GM19468 (cell line): ENCODE data around the gene HIPK2.

Experiments used
- ATAC-seq: cut with Tn5 transposase; IDR thresholded peaks from one replicate; pipeline ENCODE4 v1.9.1; 2021; ENCODE audit warnings: mild to moderate bottlenecking, moderate library complexity, moderate number of reproducible peaks; ENCODE audit not compliant: unreplicated experiment; ENCODE audit errors: extremely low read depth

The HIPK2 gene

GRCh38 chr7:139718859-139719258, 58.9 kb downstream of the HIPK2 start:
- ATAC-seq: no peak

DNA sequence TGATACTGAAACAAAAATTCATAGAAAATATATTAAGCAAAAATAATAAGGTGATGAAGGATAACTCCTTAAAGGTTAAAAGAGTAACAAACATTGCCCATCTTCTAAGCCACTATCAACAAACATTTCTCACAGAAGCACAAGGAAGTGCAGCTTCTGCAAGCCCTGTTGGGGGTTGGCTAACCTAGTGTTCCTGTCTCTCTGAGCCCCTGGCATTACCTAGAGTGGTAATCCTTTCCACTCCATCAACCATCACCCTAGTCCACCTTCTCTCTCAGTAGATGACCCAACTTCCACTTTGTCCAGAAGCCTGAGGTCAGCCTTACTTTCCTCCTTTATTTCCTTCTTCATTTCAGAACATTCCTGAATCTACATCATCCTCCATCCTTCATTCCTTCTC, 59.7 kb downstream of the HIPK2 start:
- no peak for ATAC-seq

- no peak for ATAC-seq
Observed at GRCh38 chr7:139716156-139716942, 61.4 kb downstream of the HIPK2 start.

GRCh38 chr7:139715194-139715815, 62.5 kb downstream of the HIPK2 start:
- ATAC-seq: no peak

DNA sequence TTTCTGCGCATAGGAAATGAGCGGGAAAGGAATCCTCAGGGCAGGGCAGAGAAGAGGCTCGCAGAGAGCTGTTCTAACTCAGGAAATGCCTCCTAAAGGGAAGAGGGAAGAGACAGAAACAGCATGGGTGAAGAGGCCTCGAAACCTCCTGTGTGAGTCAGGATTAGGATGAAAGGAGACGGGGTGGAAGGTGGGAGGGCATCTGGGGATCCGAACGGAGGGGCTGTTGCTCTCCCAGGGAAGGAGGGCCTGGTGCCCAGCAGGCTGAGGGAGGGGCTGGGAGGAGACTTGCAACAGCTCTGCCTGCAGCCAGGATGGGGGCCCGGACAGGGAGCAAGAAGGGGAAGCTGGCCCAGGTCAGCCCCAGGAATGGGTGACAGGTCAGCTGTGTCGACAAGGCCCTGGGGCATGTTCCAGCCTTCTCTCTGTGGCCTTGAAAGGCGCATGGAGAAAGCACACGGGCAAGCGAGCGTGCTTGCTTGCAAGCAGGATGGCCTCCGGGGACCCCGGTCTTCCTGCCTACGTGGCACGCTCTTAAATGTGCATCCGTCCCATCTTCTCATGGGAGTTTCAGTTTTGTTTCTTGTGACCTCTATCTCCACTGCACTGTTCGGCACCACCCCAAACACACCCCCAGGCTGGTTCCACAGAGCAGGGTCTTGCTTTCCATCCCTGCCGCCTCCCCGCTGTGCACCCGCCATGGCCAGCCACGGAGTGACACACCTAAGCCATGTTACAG, 63.5 kb downstream of the HIPK2 start:
- ATAC-seq: peak; percentile 90

DNA sequence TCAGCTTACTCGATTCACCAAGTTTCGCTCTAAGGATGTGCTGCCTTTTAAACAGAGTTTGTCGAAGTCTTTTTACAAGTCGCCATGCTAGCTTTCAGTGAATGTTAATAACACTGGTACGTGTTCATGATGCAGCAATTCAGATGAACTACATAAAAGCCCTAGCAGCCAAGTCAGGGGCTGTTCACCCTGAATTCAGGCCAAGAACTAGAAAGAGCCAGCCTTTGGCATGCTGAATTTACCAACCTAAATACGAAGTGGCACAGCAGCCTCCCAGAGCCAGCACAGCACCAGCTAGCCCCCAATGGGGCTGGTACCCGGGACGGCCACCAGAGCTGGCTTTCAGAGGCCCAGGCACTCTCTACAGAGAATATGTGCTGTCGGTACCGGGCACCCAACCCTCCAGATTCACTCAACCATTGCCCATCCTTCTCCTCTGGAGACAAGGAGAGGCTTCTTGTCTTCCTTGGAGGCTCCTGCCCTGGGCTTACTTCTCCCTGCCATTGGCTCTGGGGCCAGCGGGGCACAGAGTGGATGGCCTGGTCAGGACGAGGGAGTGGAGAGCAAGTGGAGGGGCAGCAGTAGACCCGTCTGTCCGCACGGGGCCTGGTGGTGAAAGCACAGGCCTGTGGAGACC, 64.2 kb downstream of the HIPK2 start:
- no peak for ATAC-seq

DNA sequence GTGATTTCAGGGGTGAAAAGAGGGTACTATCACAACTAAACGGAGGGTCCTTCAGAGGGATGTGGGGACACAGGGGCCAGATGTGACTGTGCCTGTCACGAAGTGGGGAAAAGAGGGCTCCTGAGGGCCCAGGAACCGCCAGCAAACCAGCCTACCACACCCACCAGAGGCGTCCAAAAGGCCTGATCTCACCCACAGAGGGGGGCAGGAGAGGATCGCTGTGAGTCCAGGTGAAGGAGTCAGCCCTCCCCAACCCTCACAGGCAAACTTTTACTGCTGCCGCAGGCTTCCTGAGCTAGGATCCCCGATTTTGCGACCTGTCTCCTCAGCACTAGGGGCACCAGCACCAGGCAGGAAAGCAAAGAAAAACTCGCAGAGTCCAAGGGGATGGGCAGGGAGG, 64.7 kb downstream of the HIPK2 start:
- ATAC-seq: no peak

- no peak for ATAC-seq
Observed at GRCh38 chr7:139711991-139712743, 65.6 kb downstream of the HIPK2 start.

DNA sequence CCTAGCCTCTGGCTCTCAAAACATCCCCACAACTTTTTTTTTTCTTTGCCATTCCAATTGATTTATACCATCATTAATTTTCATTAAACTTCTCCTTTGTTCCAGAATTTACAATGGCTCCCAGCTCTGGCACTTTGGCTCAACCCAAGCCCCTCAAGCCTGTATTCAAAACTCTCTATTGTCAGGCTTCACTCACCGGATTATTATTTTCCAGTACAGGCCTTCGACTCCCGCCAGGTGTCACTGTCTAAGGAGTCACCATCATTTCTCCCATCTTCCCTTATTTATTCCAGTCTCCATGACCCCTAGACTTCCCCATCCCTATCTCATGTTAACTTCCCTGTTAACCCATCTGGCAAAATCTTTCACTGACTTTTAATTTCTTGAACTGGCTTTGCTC, 67.8 kb downstream of the HIPK2 start:
- no peak for ATAC-seq

DNA sequence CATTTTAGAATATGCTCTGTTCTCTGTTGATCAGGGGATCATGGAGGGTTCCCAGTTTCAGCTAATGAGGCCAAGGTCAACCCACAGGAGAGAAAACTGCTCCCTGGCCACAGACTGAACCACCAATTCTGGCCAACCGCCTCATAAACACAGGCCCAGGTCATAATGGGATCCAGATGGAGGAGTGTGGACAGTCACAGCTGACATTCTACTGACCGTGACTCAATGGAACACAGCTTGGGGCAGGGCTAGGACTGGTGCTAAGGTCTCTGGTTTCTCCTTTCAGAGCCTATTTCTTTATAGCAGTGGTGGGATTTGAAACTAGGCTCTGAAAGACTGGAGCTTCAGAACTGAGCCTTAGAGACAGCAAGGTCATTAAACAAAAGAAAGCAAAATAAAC, 68.3 kb downstream of the HIPK2 start:
- ATAC-seq: no peak

DNA sequence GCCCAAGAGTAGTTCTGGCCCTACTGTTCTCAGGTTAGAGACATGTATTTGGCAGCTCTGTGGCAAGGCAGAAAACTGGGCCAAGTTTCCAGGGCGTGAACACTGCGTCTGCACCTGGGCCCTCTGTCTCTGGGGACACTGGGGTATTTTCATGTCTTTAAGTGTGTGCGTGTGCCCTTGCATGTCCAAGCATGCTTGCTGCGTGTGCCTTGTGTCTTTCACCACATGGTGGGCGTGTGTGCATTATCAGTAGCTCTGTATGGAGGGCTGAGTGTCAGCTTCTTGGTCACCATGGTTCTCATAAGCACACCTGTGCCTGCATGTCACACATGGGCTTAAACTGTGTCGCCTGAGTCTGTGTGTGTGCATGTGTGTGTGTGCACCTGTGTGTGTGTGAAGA, 69.3 kb downstream of the HIPK2 start:
- no peak for ATAC-seq

DNA sequence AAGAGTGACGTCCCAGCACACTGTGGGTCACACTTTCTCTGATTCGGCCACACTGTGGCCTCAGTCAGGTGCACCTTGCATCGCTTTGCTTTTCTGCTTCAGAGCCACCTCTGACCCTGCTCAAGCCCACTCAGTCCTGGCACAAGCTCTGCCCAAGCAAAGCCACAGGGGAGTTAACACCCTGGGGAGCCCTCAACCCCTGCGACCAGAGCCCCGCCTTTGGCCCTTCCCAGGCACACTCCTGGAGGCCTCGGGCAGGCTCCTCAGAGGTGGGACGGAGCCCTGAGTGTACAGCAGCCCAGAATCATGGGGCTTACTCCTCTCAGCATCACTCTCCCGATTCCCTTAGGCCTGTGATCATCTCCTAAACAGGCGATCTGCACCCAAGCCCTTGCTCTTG, 71.0 kb downstream of the HIPK2 start:
- no peak for ATAC-seq

DNA sequence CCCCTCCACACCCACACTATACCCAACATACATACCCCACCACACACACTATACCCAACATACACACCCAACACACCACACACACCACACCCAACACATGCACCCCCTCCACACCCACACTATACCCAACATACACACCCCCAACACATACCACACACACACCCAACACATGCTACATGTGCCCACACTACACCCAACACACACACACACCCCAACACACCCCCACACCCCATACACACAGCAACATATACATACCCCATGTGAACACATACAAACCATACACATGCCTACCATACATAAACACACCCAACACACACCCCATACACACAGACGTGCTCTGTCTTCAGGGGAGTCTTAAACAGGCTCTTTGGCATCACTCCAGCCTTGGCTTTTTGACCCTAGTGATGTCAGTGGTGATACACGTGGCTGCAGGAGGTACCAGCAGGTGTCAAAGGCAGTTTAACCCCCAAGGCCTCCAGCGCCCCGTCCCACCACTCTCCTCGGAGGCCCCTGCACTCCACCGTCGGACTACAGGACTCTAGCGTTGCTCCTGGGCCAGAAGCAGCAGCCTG, 73.4 kb downstream of the HIPK2 start:
- ATAC-seq: no peak

GRCh38 chr7:139703487-139704307, 74.1 kb downstream of the HIPK2 start:
- ATAC-seq: peak; percentile 0

DNA sequence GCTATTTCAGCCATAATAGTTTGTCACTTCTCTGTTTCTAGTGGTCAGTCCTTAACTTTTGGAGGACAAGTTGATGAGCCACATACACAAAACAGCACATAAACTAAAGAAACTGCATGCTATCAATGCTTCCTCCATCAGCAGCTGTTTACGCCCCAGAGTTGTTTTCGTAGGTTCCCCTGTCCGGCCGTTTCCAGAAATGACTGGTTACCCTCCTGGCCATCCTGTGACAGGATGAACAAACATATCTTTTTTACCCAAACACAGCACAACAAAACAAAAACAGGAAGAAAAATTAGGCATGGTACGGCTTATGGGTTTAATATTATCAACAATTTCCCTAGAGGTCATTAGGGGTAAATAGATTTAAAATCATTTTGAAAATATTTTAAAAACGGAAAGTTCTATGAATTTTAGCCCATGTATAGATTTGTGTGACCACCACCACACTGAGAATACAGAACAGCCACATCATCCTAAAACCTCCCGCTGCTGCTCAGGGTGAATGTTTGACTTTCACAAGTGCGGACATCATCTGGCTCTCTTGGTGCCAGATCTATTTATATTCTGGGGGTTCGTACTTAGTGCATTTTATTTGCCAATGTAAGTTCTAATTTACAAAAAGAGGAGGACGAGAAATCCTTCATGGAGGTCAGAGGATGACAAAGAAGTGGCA, 74.8 kb downstream of the HIPK2 start:
- peak; percentile 41 for ATAC-seq

- ATAC-seq: no peak
Observed at GRCh38 chr7:139702313-139702731, 75.5 kb downstream of the HIPK2 start.

DNA sequence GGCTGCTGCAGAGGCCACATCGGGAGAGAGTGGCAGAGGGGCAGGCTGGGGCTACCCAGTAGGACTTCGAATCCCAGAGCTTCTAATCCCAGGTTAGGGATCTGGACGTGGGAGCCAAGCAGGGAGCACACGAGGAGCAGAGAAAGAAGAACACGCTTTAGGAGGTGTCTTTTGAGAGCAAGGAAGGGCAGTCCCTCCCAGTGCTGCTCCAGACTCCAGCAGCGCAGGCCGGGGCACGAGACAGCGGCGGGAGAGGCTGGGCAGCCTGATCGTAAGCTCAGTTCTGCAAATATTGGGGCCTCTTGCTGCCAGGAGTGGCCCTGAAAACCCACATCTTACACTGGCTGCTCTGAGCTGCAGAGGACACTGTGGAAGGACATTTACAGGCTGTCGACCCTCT, 75.9 kb downstream of the HIPK2 start:
- no peak for ATAC-seq

DNA sequence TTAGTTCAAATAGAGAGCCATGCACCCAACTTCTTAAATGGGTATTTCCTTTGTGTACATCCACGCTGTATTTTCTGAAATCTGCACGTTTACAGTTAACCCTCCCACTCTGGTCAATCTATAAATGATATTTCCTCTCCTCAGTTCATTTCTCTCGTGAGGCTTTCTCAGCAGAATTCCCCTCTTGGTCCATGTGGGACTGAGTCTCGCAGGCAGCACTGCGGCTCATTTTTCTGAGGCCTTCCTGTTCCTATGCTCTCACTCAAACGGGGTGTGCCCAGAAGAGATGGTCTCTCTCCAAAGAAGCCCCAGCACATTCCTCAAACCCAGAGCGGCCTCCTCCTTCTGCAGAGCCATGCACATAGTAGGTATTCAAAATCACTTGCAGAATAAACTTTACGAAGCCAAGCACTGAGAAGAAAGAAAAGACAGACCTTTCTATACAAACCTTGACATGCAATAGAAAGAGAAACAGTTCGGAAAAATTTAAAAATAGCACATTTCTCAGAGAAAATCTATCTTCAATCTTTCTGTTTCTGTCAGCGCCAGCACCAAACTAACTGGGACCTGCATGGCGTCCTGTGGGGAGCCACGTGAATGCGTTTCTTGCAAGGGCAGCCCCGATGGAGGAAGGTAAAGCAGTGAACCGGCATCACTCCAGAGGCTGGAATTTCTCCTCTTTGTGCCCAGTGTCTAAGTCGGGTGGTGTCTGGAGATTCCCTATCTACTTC, 77.1 kb downstream of the HIPK2 start:
- ATAC-seq: no peak
